ENCODE results near the gene LASP1. TPM values are rescaled to one million over a fixed set of nuclear protein-coding genes. Genes with fewer than 3 reads are reported as not detected.
A peak's percentile ranks its signal among the peaks of the same experiment; 100 is the strongest.

Gene LASP1
- total and polyA plus RNA-seq, 2 of the 4 experiments (the other 2 are of a cell fraction): 79.8 to 262 TPM

- dilution Hi-C loops (cut with HindIII; ENCODE audit: low sequenced_read_pairs, unreplicated experiment) (no loop called here), intact Hi-C loops (cut with micrococcal nuclease) (no loop called here), in situ Hi-C loops (cut with MboI; ENCODE audit: low sequenced_read_pairs) (no loop called here)
- Histone ChIP-seq H3K18ac (ENCODE audit: low read depth, low read length) (peak overlapping the region; percentile 97), H3K56ac (ENCODE audit: extremely low read depth, insufficient read depth, low read length) (no peak overlapping the region; the same call in 1 of the 2 replicates), H3K4ac (ENCODE audit: low read depth, low read length) (peak overlapping the region; percentile 17; the same call in 1 of the 2 replicates), H3K4me3 (ENCODE audit: insufficient read depth, low read depth, low read length) (no peak overlapping the region), H3K27ac (ENCODE audit: insufficient read depth, low read length) (peak overlapping the region; percentile 98), H4K91ac (ENCODE audit: insufficient read depth, low read depth, low read length) (peak overlapping the region; percentile 81; the same call in 1 of the 2 replicates), H3K23ac (ENCODE audit: low read depth, low read length) (no peak overlapping the region; the same call in 1 of the 2 replicates), H3K36me3 (ENCODE audit: control insufficient read depth, insufficient read depth, low read length) (no peaks in the 10 kb centered on the region), H2BK20ac (ENCODE audit: low read depth, low read length) (peak overlapping the region; percentile 96; the same call in 1 of the 2 replicates), H4K8ac (ENCODE audit: low read depth in 2 of 2, low read length in 2 of 2) (peak overlapping the region; percentile 46 to 88; a peak in 2 of 4 replicates), H3K4me1 (ENCODE audit: control insufficient read depth, insufficient read depth, low read length) (peaks cover 8% of the 10 kb centered on the region), H3K4me2 (ENCODE audit: low read depth, low read length) (peak overlapping the region; percentile 13; the same call in 1 of the 2 replicates), H3K27me3 (ENCODE audit: control insufficient read depth, insufficient read depth, low read length) (no peaks in the 10 kb centered on the region), H2BK5ac (ENCODE audit: low read depth, low read length, poor library complexity, severe bottlenecking) (peak overlapping the region; percentile 92), H4K20me1 (ENCODE audit: insufficient read depth, low read length) (no peaks in the 10 kb centered on the region), H3K9me1 (ENCODE audit: insufficient read depth, low read length) (peaks cover 4% of the 10 kb centered on the region; the same call in 1 of the 2 replicates), H2AK5ac (ENCODE audit: low read depth, low read length) (no peak overlapping the region), H3K79me1 (ENCODE audit: low read depth in 1 of 2, low read length in 2 of 2) (0 out of 4 replicates have a peak, but pooled peaks cover 0 to 2% of the 10 kb centered on the region in 2 experiments), H2BK15ac (ENCODE audit: low read depth, low read length) (no peak overlapping the region), H2BK120ac (ENCODE audit: low read depth, low read length) (peak overlapping the region; percentile 97), H2AK9ac (replicated peaks; ENCODE audit: low read depth, low read length, poor library complexity) (no peak overlapping the region), H3K9me3 (ENCODE audit: control insufficient read depth, insufficient read depth, low read length) (no peaks in the 10 kb centered on the region), H4K5ac (ENCODE audit: low read depth, low read length) (no peak overlapping the region), H3K9ac (ENCODE audit: low read depth, low read length) (peak overlapping the region; percentile 55; the same call in 1 of the 2 replicates), H3K14ac (replicated peaks; ENCODE audit: low read depth, low read length) (no peak overlapping the region), H2AFZ (replicated peaks; ENCODE audit: low read length, poor library complexity) (no peak overlapping the region)
- peak; percentile 92 for ATAC-seq (ENCODE audit: low read depth)
- ChIA-PET POLR2A (ENCODE audit: unreplicated experiment) (no interaction called here), CTCF (no interaction called here)
- DNase-seq: peak; percentile 68
- no TSS peak for BruUV-seq (replicated peaks)
- TF ChIP-seq USF2 (IDR thresholded peaks at IDR 0.05; ENCODE audit: low read depth, low read length) (no peak), ELK1 (IDR thresholded peaks at IDR 0.05; ENCODE audit: borderline replicate concordance, low read depth, low read length) (no peak), MAFK (IDR thresholded peaks at IDR 0.05; ENCODE audit: low read depth, low read length) (no peak), MXI1 (IDR thresholded peaks at IDR 0.05; ENCODE audit: borderline replicate concordance, low read depth, low read length) (no peak), MAZ (IDR thresholded peaks at IDR 0.05; ENCODE audit: borderline replicate concordance, low read depth, low read length) (no peak), BHLHE40 (IDR thresholded peaks at IDR 0.05; ENCODE audit: low read depth, low read length) (no peak), NFE2L2 (IDR thresholded peaks at IDR 0.05; ENCODE audit: low read depth, low read length) (no peak), RFX5 (IDR thresholded peaks at IDR 0.05; ENCODE audit: low read depth, low read length) (no peak), FOS (IDR thresholded peaks at IDR 0.05; ENCODE audit: low read depth, low read length) (no peak)
Observed at GRCh38 chr17:38958756-38959155, 88.9 kb downstream of the LASP1 start.

Measured in IMR-90 (cell line).